HG03521 (cell line): ENCODE data around the gene SIVA1.
"Not testable (repeated sequence)": the region's sequence is repeated elsewhere in the genome, so short reads cannot be mapped to it uniquely, and the experiment has no call there.

Experiments used
- ATAC-seq: cut with Tn5 transposase; IDR thresholded peaks from one replicate; pipeline ENCODE4 v1.9.1; 2021; ENCODE audit warnings: mild to moderate bottlenecking, moderate library complexity; ENCODE audit not compliant: unreplicated experiment

SIVA1 gene

GRCh38 chr14:104718871-104719270, 34.1 kb upstream of the SIVA1 start:
- ATAC-seq = no peak

- ATAC-seq = no peak
These were observed 33.6 kb upstream of the SIVA1 start for GRCh38 chr14:104719343-104719742.

GRCh38 chr14:104721505-104722431, 31.2 kb upstream of the SIVA1 start:
- ATAC-seq = no peak

- ATAC-seq = no peak
These were observed 29.9 kb upstream of the SIVA1 start for GRCh38 chr14:104722938-104723650.

- peak; percentile 44 for ATAC-seq
These were observed 29.1 kb upstream of the SIVA1 start, which contains the start of gene ADSS1 for GRCh38 chr14:104723651-104724406. TSS of gene ADSS1 (plus strand) at chr14:104724229. CDS start at chr14:104724271, 42 bp downstream.

GRCh38 chr14:104724407-104724980, 28.5 kb upstream of the SIVA1 start:
- no peak for ATAC-seq

GRCh38 chr14:104724981-104725771, 27.8 kb upstream of the SIVA1 start:
- no peak for ATAC-seq

GRCh38 chr14:104725772-104726548, 27.0 kb upstream of the SIVA1 start:
- ATAC-seq = no peak

GRCh38 chr14:104726600-104727451, 26.1 kb upstream of the SIVA1 start:
- ATAC-seq = no peak

- no peak for ATAC-seq
These were observed 24.3 kb upstream of the SIVA1 start for GRCh38 chr14:104728631-104729030.

- not testable (repeated sequence) for ATAC-seq
These were observed 23.6 kb upstream of the SIVA1 start for GRCh38 chr14:104729176-104729834.

GRCh38 chr14:104729835-104730181, 23.1 kb upstream of the SIVA1 start:
- no peak for ATAC-seq

- no peak for ATAC-seq
These were observed 22.5 kb upstream of the SIVA1 start for GRCh38 chr14:104730487-104730886.

GRCh38 chr14:104731320-104732294, 21.3 kb upstream of the SIVA1 start:
- no peak for ATAC-seq

GRCh38 chr14:104732355-104732804, 20.6 kb upstream of the SIVA1 start:
- no peak for ATAC-seq

- ATAC-seq = no peak
These were observed 19.8 kb upstream of the SIVA1 start for GRCh38 chr14:104732931-104733681.
